ENCODE data around the gene GPX5. TPM values are rescaled to one million over a fixed set of nuclear protein-coding genes. Genes with fewer than 3 reads are reported as not detected.

GPX5 gene
- total RNA-seq, 1 experiment from 2014 or later, result not detected

DNA sequence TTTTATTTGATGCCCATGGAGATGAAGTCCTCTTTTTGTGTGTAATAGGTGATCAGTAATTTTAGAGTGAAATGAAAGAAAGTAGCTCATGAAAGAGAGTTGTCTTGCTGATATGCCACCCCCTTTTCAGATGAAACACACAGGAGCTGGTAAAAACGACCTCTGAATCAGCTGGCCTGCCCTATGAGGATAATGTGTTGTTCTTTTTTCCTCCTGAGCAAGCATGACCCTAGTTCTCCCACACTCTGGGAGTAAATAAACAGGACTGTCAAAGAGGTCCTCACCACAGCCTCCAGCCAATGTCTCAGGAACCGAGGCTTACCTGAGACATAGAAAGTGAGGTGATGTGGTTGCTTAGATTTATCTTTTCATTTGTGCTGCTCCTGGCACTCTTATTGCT is 29.5 kb downstream of the GPX5 start:
- intact Hi-C loops (cut with micrococcal nuclease; ENCODE audit: unreplicated experiment), result no loop called here
- POLR2A ChIA-PET (ENCODE audit: low non-redundant PET), result no interaction called here
- H3K4me1 ChIP-seq (ENCODE audit: insufficient read depth, low read length, poor library complexity, severe bottlenecking), result no peaks in the 10 kb centered on the region
- CTCF ChIA-PET, result no interaction called here
- DNase-seq (ENCODE audit: low spot score), result no peak
- no peaks in the 10 kb centered on the region for H3K27me3 ChIP-seq (replicated peaks; ENCODE audit: insufficient read depth, low read depth, low read length, poor library complexity)
- TF ChIP-seq EZH2 (IDR thresholded peaks at IDR 0.05; ENCODE audit: borderline replicate concordance, low read depth, low read length, poor library complexity, severe bottlenecking), result no peak
- TF ChIP-seq, protein P1, sequence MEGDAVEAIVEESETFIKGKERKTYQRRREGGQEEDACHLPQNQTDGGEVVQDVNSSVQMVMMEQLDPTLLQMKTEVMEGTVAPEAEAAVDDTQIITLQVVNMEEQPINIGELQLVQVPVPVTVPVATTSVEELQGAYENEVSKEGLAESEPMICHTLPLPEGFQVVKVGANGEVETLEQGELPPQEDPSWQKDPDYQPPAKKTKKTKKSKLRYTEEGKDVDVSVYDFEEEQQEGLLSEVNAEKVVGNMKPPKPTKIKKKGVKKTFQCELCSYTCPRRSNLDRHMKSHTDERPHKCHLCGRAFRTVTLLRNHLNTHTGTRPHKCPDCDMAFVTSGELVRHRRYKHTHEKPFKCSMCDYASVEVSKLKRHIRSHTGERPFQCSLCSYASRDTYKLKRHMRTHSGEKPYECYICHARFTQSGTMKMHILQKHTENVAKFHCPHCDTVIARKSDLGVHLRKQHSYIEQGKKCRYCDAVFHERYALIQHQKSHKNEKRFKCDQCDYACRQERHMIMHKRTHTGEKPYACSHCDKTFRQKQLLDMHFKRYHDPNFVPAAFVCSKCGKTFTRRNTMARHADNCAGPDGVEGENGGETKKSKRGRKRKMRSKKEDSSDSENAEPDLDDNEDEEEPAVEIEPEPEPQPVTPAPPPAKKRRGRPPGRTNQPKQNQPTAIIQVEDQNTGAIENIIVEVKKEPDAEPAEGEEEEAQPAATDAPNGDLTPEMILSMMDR (conservative IDR thresholded peaks at IDR 0.05; ENCODE audit: low read depth, low read length), result no peak
- H3K36me3 ChIP-seq (ENCODE audit: insufficient read depth, low read length, poor library complexity, severe bottlenecking), result no peaks in the 10 kb centered on the region
- no peaks in the 10 kb centered on the region for H3K9me3 ChIP-seq (ENCODE audit: low read depth, low read length, poor library complexity, severe bottlenecking)
- H3K4me3 ChIP-seq (ENCODE audit: low read depth, low read length, poor library complexity, severe bottlenecking), result no peak overlapping the region
- H3K27ac ChIP-seq (ENCODE audit: low read depth, low read length, poor library complexity, severe bottlenecking), result no peak overlapping the region
- no TSS peak for BruUV-seq (replicated peaks)

DNA sequence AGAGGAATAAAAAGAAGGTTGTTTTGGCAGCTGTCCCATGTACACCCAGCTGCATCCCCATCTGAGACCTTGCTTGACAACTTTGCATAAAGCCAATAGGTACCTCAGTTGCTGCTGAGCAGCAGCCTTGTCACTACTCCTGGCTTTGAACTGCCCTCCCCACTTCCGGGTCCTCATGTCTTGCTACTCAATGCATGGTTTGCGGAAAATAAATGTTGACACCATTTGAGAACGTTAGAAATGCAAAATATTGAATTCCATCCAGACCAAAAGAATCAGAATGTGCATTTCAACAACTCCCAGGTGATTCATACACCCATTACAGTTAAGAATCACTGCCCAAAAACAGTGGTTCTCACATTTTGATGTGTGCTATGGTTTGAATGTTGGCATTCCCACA is 32.9 kb downstream of the GPX5 start:
- no peak for DNase-seq (ENCODE audit: low spot score)
- Histone ChIP-seq H3K27ac (ENCODE audit: low read depth, low read length, poor library complexity, severe bottlenecking) (no peak overlapping the region), H3K9me3 (ENCODE audit: low read depth, low read length, poor library complexity, severe bottlenecking) (no peaks in the 10 kb centered on the region), H3K27me3 (replicated peaks; ENCODE audit: insufficient read depth, low read depth, low read length, poor library complexity) (no peaks in the 10 kb centered on the region), H3K4me1 (ENCODE audit: insufficient read depth, low read length, poor library complexity, severe bottlenecking) (no peaks in the 10 kb centered on the region), H3K4me3 (ENCODE audit: low read depth, low read length, poor library complexity, severe bottlenecking) (no peak overlapping the region), H3K36me3 (ENCODE audit: insufficient read depth, low read length, poor library complexity, severe bottlenecking) (no peaks in the 10 kb centered on the region)
- CTCF ChIA-PET, result no interaction called here
- POLR2A ChIA-PET (ENCODE audit: low non-redundant PET), result no interaction called here
- TF ChIP-seq EZH2 (IDR thresholded peaks at IDR 0.05; ENCODE audit: borderline replicate concordance, low read depth, low read length, poor library complexity, severe bottlenecking), result no peak
- TF ChIP-seq, protein P1 (conservative IDR thresholded peaks at IDR 0.05; ENCODE audit: low read depth, low read length), result no peak
- no TSS peak for BruUV-seq (replicated peaks)
- intact Hi-C loops (cut with micrococcal nuclease; ENCODE audit: unreplicated experiment), result no loop called here

GRCh38 chr6:28563430-28564095 is 37.9 kb downstream of the GPX5 start:
- no peak for TF ChIP-seq EZH2 (IDR thresholded peaks at IDR 0.05; ENCODE audit: borderline replicate concordance, low read depth, low read length, poor library complexity, severe bottlenecking)
- TF ChIP-seq, protein P1 (conservative IDR thresholded peaks at IDR 0.05; ENCODE audit: low read depth, low read length), result no peak
- no peak for DNase-seq (ENCODE audit: low spot score)
- Histone ChIP-seq H3K27ac (ENCODE audit: low read depth, low read length, poor library complexity, severe bottlenecking) (no peak overlapping the region), H3K4me1 (ENCODE audit: insufficient read depth, low read length, poor library complexity, severe bottlenecking) (no peaks in the 10 kb centered on the region), H3K4me3 (ENCODE audit: low read depth, low read length, poor library complexity, severe bottlenecking) (no peak overlapping the region), H3K36me3 (ENCODE audit: insufficient read depth, low read length, poor library complexity, severe bottlenecking) (no peaks in the 10 kb centered on the region), H3K9me3 (ENCODE audit: low read depth, low read length, poor library complexity, severe bottlenecking) (no peaks in the 10 kb centered on the region), H3K27me3 (replicated peaks; ENCODE audit: insufficient read depth, low read depth, low read length, poor library complexity) (no peaks in the 10 kb centered on the region)
- POLR2A ChIA-PET (ENCODE audit: low non-redundant PET), result no interaction called here
- CTCF ChIA-PET, result no interaction called here
- intact Hi-C loops (cut with micrococcal nuclease; ENCODE audit: unreplicated experiment), result no loop called here
- no TSS peak for BruUV-seq (replicated peaks)
